Right kidney (tissue), 1 donor: ENCODE data around the gene DLEC1.
"Not testable (repeated sequence)": the region's sequence is repeated elsewhere in the genome, so short reads cannot be mapped to it uniquely, and the experiment has no call there.

Experiments
- DNase-seq: peaks from one replicate; pipeline ENCODE4 v3.0.0-alpha.2; 2016

The DLEC1 gene

GRCh38 chr3:38084334-38085310, 45.6 kb downstream of the DLEC1 start:
- peak; percentile 30 for DNase-seq

DNA sequence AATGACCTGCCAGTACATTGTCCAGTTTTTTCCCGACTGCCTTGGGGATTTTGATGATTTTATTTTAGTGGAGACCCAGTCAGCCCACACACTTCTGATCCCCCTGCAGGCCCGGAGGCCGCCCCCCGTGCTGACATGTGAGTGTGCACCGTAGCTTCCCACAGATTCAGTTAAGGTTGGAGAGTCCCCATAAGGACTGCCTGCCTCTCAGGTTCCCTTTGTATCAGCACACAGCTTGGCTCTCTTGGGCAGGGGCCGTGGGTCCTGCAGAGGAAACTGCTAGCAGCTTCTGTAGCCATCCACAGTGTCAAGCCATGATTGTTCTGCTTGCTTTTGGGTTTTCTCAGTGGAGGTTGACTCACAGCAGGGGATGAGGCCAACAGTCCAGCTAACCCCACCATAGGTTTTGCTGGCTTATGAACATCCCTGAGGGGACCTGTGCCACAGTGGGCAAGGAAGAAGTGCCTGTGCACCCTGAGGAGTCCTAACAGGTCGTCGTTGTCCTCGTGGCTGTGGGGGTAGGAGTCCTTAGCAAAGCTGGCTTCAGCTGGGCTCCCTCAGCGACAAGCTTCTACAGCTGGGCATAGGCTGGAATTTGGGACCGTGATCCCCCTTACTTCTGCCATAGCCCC, 46.4 kb downstream of the DLEC1 start:
- no peak for DNase-seq

DNA sequence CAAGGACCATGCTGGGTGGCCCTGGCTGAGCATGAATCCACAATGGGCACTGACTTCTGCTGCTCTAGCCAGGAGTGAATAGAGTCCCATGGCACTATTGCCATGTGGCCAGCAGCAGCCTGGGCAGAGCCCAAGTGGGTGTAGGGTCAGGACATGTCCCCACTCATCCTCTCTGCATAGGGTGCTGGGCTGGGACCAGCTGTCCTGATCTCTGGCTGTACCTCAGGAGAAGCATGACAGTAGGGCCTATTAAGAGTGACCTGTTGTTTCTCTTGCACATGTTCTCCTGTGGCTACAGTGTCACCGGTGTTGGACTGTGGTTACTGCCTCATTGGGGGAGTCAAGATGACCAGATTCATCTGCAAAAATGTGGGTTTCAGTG, 46.9 kb downstream of the DLEC1 start:
- DNase-seq, result no peak

- no peak for DNase-seq
These were observed 47.5 kb downstream of the DLEC1 start for GRCh38 chr3:38086496-38086895.

DNA sequence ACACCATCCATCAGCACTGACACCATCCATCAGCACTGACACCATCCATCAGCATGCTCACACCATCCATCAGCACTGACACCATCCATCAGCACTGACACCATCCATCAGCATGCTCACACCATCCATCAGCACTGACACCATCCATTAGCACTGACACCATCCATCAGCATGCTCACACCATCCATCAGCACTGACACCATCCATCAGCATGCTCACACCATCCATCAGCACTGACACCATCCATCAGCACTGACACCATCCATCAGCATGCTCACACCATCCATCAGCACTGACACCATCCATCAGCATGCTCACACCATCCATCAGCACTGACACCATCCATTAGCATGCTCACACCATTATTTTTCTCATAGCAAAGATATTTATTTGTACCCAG, 48.3 kb downstream of the DLEC1 start:
- DNase-seq, result not testable (repeated sequence)

DNA sequence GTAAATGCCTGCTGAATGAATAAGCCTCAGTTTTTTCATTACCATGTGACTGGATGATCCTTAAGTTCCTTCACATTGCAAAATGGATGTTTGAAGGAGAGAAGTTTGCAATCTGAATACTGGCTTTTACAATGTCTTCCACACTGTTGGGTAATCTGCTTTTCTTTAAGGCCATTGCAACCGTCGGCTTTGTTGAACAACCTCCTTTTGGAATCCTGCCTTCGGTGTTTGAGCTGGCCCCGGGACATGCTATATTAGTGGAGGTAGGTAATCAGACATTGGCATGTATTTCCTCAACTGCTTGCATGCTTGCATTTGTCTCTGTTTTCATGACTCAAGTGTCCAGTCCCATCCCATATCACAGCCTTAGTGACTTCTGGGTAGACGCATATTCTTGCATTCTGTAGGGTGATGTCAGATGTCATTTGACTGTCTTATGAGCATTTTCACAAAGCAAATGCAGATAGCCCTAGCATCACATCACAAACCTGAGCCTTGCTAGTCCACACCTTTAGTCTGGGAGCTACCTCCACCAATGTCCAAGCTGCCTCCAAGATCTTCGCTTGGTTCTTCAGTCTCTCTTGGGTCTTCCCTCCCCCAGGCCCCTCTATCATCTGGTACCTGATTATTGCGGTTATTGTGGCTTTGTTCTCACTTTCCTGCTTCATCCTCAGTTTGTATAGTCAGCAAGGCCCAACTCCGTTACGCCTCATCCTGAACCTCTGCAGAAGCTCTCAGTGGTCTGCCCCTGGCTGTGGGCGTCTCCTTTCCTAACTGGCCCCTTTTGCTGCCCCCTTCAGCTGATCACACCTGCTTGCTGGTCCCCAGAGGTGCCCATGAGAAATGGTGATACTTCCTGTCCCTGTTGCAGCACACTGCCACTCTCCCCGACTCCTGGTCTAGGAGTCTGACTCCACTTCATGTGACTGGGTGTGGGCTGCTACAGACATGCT, 49.4 kb downstream of the DLEC1 start:
- DNase-seq, result no peak

DNA sequence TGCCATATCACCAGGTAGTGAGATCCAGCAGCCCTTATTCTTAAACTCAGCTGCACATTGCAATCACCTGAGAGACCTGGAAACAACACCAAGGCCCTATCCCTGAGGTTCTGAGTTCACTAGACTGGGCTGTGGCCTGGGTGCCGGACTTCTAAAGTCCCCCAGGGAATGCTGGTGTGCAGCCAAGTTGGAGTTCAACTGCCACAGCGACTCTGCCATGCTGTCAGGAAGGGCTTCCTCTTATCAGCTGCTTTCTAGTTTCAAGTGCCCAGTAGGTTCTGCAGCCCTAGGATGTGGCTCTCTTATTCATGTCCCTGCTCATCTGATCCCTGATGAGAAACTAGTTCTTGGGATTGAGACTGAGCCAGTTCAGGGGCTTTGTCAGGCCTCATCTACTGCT, 50.2 kb downstream of the DLEC1 start:
- DNase-seq, result no peak

DNA sequence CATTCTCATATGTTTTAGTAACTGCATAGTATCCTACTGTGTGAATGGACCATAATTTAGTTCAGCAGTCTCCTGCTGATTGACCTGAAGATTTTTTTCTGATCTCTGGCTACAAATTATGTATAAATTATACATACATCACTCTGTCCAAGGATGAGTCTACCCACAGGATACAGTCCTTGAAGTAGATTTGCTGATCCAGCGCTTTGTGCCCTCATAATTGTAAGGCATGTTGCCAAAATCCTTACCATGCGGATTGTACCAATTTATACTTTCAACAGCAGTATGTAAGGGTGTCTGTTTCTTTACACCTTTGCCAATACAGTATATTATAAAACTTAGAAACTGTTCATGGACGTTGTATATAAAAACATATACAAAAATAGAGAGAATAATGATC, 51.4 kb downstream of the DLEC1 start:
- no peak for DNase-seq

- DNase-seq, result no peak
These were observed 56.0 kb downstream of the DLEC1 start for GRCh38 chr3:38094999-38095398.

GRCh38 chr3:38095669-38096483, 56.9 kb downstream of the DLEC1 start:
- DNase-seq, result no peak

DNA sequence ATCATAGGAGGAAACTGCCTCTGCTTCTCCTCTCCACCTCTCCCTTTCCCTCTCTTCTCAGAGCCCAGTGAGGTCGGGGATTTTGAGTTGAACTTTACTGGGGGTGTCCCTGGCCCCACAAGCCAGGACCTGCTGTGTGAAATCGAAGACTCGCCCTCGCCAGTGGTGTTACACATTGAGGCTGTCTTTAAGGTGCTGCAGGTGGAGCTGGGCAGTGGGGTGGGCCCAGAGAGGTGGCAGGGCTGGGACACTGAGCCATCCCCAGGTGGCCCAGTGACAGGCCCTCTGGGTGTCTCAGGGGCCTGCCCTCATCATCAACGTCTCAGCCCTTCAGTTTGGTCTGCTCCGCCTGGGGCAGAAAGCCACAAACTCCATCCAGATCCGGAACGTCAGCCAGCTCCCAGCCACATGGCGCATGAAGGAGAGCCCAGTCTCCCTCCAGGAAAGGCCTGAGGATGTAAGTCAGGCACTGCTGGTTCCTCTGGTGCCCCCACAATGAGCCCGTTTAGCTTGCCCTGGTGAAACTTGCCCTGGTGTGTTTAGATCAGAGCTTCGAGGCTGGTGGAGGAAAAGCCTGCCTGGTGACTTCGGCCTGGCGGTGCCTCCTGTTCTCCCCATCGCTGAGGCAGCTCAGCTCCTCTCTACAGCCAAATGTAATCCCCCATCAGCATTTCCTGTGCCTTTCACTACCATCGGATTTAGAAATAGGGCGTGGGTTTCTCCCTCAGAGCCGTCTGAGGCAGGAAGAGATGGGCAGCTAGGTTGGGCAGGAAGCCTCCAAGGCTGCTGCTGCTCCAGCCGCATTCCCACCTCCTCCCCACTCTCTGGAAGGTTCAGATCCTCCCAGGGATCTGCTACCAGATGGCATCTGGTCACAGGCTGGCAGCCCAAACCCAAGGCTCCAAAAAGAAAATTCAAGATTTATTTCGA, 58.7 kb downstream of the DLEC1 start:
- no peak for DNase-seq

- DNase-seq, result no peak
These were observed 59.3 kb downstream of the DLEC1 start for GRCh38 chr3:38098376-38098723.

DNA sequence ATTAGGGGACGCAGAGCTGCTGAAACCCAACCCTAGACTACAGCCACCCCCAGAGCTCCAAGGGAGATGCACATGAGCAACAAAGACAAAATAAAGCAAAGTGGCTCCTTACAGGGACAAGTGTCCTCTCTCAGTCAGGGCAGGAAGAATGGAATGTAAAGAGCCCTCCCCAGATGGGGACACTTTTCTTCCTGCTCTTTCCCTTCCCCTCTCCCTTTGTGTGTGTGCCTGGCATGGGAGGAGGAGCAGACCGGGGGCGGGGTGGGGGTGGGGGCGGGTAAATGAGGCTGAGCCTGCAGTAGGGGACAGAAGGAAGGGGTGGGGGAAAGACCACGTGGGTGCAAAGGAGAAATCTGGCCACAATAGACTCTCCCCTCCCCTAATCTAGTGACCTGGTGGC, 60.5 kb downstream of the DLEC1 start:
- DNase-seq, result no peak

GRCh38 chr3:38100498-38100897, 61.5 kb downstream of the DLEC1 start:
- no peak for DNase-seq

GRCh38 chr3:38101811-38102443, 62.9 kb downstream of the DLEC1 start:
- DNase-seq, result no peak

DNA sequence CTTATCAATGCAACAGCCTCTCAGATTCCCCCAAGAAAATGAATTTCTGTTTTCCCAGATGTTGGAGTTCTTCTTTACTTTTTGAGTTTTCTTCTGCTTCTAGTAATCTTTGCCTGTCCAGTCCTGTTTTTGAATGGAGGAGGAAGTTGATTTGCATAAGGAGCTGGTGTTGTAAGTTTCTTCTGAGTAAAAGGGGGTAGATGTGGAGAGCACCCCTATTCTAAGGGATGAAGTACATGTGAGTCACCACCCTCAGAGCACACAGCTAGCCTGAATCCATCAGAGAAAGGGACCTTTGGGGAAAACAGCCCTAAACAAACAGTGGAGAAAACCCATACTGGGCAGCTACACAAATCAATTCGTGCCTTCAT, 63.4 kb downstream of the DLEC1 start:
- DNase-seq, result no peak

DNA sequence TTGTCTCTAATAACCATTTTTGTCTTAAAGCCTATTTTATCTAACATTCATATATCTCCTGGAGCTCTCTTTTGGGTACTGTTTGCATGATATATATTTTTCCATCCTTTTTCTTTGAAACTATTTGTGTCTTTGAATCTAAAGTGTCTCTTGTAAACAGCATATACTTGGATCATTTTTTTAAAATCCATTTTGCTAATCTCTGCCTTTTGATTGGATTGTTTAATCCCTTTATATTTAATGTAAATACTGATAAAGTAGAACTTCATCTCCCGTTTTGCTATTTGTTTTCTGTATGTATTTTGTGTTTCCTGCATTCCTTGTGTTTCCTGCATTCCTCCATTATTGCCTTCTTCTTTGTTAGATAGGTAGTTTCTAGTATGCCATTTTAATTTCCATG, 66.5 kb downstream of the DLEC1 start:
- DNase-seq, result no peak

DNA sequence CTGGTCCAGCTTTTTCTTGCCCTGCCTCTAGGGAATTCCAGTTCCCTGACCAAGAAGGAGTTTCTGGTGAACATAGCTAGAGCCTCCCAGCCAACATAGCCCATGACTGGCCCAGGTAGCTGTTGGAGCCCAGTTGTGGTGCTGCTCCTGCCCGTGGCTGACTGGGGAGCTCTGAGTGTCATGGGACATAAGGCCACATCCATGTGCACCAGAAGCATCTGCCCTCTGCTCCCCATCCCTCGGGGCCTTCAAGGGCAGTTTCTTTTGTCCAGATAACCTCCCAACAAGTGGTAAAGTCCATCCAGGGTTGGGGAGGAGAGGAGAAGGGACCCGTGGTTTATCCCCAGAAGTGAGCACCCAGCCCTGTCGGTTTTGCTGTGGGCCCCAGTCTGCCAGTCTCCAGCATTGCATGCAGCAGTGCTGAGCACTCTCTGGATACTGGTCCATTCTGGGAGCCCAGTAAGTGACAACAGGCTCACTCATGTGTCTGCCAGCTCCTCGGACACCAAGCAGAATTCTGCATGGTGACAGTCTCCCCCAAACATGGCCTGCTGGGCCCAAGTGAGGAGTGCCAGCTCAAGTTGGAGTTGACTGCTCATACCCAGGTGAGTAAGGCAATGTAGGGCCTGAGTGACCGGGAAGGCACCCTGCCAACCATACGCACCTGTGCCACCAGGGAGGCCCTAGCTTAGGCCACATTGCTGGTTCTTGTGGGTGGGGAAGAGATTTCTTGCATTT, 69.1 kb downstream of the DLEC1 start:
- no peak for DNase-seq
